AG04449 (cell line): ENCODE measurements around the gene TTC27.

Source experiments
- CTCF ChIA-PET: fragments of 350-600 bp; formaldehyde crosslinking; extraction: SDS; loops from one replicate; lab custom pipeline; 2021; ENCODE audit warnings: antibody characterized with exemption; lab: Yijun Ruan, JAX
- POLR2A ChIA-PET: fragments of 400-600, 350-600 bp; formaldehyde crosslinking; extraction: SDS; loops from one replicate; lab custom pipeline; 2020; ENCODE audit warnings: antibody characterized with exemption, inconsistent platforms; lab: Yijun Ruan, JAX
- DNase-seq: peaks from one replicate; pipeline ENCODE4 v3.0.0-alpha.2; 2010; ENCODE audit warnings: low read depth, low spot score
- H3K4me3 ChIP-seq: 2 replicates; pipeline ENCODE4 v1.5.1; 2011; ENCODE audit warnings: low read depth, mild to moderate bottlenecking, control low read depth, low read length
- CTCF ChIP-seq: IDR thresholded peaks from one replicate; pipeline ENCODE4 v1.5.1; 2011; ENCODE audit warnings: mild to moderate bottlenecking, moderate library complexity, low read length, control low read depth, inconsistent platforms; ENCODE audit not compliant: insufficient read depth; ENCODE audit errors: missing control alignments

The TTC27 gene

GRCh38 chr2:32852856-32853255, 225.0 kb downstream of the TTC27 start:
- ChIA-PET POLR2A (no interaction called here), CTCF (interaction anchor here (1.2 kb wide), 1 partner anchor 18 kb away, joined by 3 read pairs; no protein-coding TSS in a partner anchor)
- H3K4me3 ChIP-seq = no peak overlapping the region
- no peak for DNase-seq
- TF ChIP-seq CTCF = no peak

DNA sequence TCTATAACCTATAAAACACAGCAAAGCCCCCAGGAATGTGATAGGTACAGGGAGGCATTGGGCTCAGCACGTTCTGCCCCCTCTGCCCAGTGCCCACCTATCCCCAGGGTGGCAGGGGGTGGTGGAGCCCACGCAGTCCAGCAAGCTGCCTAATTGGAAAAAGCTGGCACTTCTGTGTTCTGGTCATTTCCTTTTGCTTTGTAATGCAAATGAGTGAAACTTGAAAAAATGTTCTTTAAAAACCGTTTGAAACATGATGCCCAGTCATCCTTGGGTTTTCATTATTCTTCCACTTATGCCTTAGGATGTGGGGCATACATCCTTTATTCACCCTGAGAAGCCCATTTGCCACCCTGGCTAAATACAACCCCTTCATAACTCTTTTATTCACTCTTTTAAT, 229.0 kb downstream of the TTC27 start:
- ChIA-PET CTCF (no interaction called here), POLR2A (no interaction called here)
- no peak overlapping the region for H3K4me3 ChIP-seq
- no peak for DNase-seq
- no peak for TF ChIP-seq CTCF

GRCh38 chr2:32858713-32859112, 230.9 kb downstream of the TTC27 start:
- ChIA-PET CTCF (no interaction called here), POLR2A (no interaction called here)
- no peak for DNase-seq
- H3K4me3 ChIP-seq = no peak overlapping the region
- TF ChIP-seq CTCF = no peak

- ChIA-PET CTCF (no interaction called here), POLR2A (no interaction called here)
- TF ChIP-seq CTCF = no peak
- DNase-seq = no peak
- no peak overlapping the region for H3K4me3 ChIP-seq
These were observed 232.5 kb downstream of the TTC27 start for GRCh38 chr2:32860385-32860784.

DNA sequence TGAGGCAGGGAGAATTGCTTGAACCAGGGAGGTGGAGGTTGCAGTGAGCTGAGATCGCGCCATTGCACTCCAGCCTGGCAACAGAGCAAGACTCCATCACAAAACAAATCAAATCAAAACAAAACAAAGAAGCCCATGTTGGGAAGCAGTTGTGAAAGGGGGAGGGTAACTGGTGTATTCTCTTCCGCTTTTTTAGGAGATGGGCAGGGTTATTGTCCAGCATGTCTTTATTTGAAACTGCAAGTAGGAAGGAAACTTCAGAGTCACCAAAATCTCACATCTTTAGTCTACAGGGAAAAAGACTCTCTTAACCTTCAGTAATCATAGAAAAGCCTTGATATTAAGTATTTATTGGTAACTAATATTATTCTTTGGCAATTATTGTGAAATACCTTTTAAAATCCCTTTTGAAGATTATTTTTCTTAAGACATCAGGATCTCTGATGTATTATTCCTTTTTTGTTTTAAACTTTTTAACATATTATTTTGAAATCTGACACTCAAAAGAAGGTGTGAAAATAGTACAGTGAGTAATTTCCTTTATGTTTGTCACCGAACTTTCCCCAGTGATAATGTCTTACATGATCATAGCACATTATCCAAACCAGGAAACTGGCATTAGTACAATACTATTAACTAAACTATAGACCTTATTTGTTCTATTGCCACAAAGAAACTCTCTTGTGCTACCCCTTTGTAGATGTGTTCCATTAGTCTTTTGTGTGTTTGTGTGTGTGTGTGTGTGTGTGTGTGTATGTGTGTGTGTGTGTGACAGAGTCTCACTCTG, 234.6 kb downstream of the TTC27 start:
- ChIA-PET POLR2A (no interaction called here), CTCF (interaction anchor here (1.0 to 1.4 kb wide), 2 partner anchors 25 to 90 kb away, joined by 3 read pairs; no protein-coding TSS in a partner anchor)
- no peak overlapping the region for H3K4me3 ChIP-seq
- DNase-seq = no peak
- no peak for TF ChIP-seq CTCF

- TF ChIP-seq CTCF = no peak
- DNase-seq = no peak
- ChIA-PET POLR2A (no interaction called here), CTCF (interaction anchor here (0.9 to 1.4 kb wide), 3 partner anchors 26 to 171 kb away, joined by 3 read pairs; no protein-coding TSS in a partner anchor)
- H3K4me3 ChIP-seq = no peak overlapping the region
These were observed 235.5 kb downstream of the TTC27 start for GRCh38 chr2:32863326-32863725.
